ENCODE measurements around the gene LNX2.

- TF ChIP-seq POLR2A (IDR thresholded peaks at IDR 0.05) (no peak), CTCF (IDR thresholded peaks at IDR 0.05) (no peak)
Observed at GRCh38 chr13:27595055-27595811, 25.1 kb downstream of the LNX2 start.
